ENCODE data around the gene STARD3. TPM values are rescaled to one million over a fixed set of nuclear protein-coding genes. Genes with fewer than 3 reads are reported as not detected.
"Not testable (repeated sequence)": the region's sequence is repeated elsewhere in the genome, so short reads cannot be mapped to it uniquely, and the experiment has no call there.

STARD3 gene
- total RNA-seq, result 13.9 TPM
- long read RNA-seq, transcript STARD3-201 (15 exons, 2,132 nt), result major isoform, 23 of 49 reads
- long read RNA-seq, partial matches to known transcripts, result 7 of 49 reads
- long read RNA-seq, other reads (novel, unspliced or antisense), result 18 of 49 reads

- intact Hi-C loops (cut with DNase I), result loop anchor here (5.0 kb wide), 1 partner anchor 35 kb away; no protein-coding TSS in a partner anchor
- peak; percentile 97 for ATAC-seq (ENCODE audit: poor library complexity)
Observed at GRCh38 chr17:39636927-39637736, at the start of gene STARD3. TSS of gene STARD3 (plus strand) at chr17:39637144. CDS start at chr17:39653532, 16,388 bp downstream.

GRCh38 chr17:39590180-39590579 is 46.8 kb upstream of the STARD3 start:
- intact Hi-C loops (cut with DNase I); DNase-seq; ATAC-seq (ENCODE audit: poor library complexity): not testable (repeated sequence)

More at GRCh38 chr17:39636927-39637736, at the start of gene STARD3:
- DNase-seq, result peak; percentile 96

GRCh38 chr17:39591958-39592954 is 44.7 kb upstream of the STARD3 start:
- DNase-seq (no peak), ATAC-seq (ENCODE audit: poor library complexity) (no peak)
- intact Hi-C loops (cut with DNase I), result no loop called here

GRCh38 chr17:39593371-39593770 is 43.6 kb upstream of the STARD3 start:
- DNase-seq (no peak), ATAC-seq (ENCODE audit: poor library complexity) (no peak)
- intact Hi-C loops (cut with DNase I), result no loop called here

GRCh38 chr17:39595294-39595693 is 41.6 kb upstream of the STARD3 start:
- intact Hi-C loops (cut with DNase I), result no loop called here
- ATAC-seq (ENCODE audit: poor library complexity), result no peak
- no peak for DNase-seq

GRCh38 chr17:39595928-39596510 is 40.9 kb upstream of the STARD3 start:
- DNase-seq, result no peak
- no peak for ATAC-seq (ENCODE audit: poor library complexity)
- intact Hi-C loops (cut with DNase I), result no loop called here

GRCh38 chr17:39596543-39597267 is 40.2 kb upstream of the STARD3 start:
- DNase-seq, result no peak
- no peak for ATAC-seq (ENCODE audit: poor library complexity)
- intact Hi-C loops (cut with DNase I), result no loop called here

GRCh38 chr17:39597372-39598046 is 39.4 kb upstream of the STARD3 start:
- no peak for DNase-seq
- intact Hi-C loops (cut with DNase I), result no loop called here
- ATAC-seq (ENCODE audit: poor library complexity), result no peak

- ATAC-seq (ENCODE audit: poor library complexity) (no peak), DNase-seq (no peak)
- intact Hi-C loops (cut with DNase I), result no loop called here
Observed at GRCh38 chr17:39598047-39598481, 38.9 kb upstream of the STARD3 start.

- intact Hi-C loops (cut with DNase I), result no loop called here
- ATAC-seq (ENCODE audit: poor library complexity) (no peak), DNase-seq (no peak)
Observed at GRCh38 chr17:39598630-39599003, 38.3 kb upstream of the STARD3 start.

- DNase-seq (no peak), ATAC-seq (ENCODE audit: poor library complexity) (no peak)
- intact Hi-C loops (cut with DNase I), result no loop called here
Observed at GRCh38 chr17:39599004-39599664, 37.8 kb upstream of the STARD3 start.

GRCh38 chr17:39599665-39600231 is 37.2 kb upstream of the STARD3 start:
- no peak for ATAC-seq (ENCODE audit: poor library complexity)
- intact Hi-C loops (cut with DNase I), result no loop called here
- DNase-seq, result no peak

GRCh38 chr17:39600288-39600996 is 36.5 kb upstream of the STARD3 start:
- no peak for ATAC-seq (ENCODE audit: poor library complexity)
- intact Hi-C loops (cut with DNase I), result no loop called here
- no peak for DNase-seq

GRCh38 chr17:39600997-39601597 is 35.8 kb upstream of the STARD3 start:
- no peak for ATAC-seq (ENCODE audit: poor library complexity)
- intact Hi-C loops (cut with DNase I), result no loop called here
- no peak for DNase-seq

GRCh38 chr17:39601758-39602532 is 35.0 kb upstream of the STARD3 start:
- ATAC-seq (ENCODE audit: poor library complexity), result no peak
- intact Hi-C loops (cut with DNase I), result no loop called here
- DNase-seq, result no peak
